ENCODE measurements around the gene RNF213.
"Not testable (repeated sequence)": the region's sequence is repeated elsewhere in the genome, so short reads cannot be mapped to it uniquely, and the experiment has no call there.

Gene RNF213

DNA sequence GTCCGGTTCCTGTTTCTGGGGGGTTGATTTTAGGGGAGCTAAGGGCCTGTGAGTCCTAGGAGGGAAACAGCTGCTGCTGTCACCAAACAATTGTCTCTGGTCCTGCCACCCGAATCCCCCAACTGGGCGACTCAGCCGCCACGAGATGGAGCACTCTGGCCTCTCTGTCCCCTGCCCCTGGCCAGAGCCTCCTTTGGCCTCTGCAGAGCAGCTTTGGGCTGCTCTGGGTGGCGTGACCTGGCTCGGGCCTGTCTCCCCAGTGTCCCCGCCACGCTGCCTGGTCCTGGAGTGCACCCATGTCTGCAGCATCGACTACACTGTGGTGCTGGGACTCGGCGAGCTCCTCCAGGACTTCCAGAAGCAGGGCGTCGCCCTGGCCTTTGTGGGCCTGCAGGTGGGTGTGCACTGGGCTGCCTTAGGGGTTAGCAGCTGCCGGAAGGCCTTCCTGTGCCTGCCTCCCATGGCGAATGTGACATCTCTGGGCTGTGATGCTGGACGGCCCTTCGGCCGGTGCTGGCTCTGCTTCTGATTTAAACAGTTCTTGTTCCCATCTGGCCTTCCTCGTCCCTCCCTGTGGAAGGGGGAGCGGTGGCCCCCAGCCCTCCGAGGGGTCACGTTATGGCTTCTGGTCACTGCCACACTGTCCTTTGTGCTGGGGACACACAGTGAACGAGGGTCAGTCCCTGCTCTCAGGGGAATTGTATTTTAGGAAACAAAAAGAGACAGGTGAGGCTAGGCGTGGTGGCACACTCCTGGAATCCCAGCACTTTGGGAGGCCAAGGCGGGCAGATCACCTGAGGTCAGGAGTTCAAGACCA lies 11.6 kb upstream of the RNF213 start:
- DNase-seq (ENCODE audit: low read depth in 2 of 2): no peak

DNA sequence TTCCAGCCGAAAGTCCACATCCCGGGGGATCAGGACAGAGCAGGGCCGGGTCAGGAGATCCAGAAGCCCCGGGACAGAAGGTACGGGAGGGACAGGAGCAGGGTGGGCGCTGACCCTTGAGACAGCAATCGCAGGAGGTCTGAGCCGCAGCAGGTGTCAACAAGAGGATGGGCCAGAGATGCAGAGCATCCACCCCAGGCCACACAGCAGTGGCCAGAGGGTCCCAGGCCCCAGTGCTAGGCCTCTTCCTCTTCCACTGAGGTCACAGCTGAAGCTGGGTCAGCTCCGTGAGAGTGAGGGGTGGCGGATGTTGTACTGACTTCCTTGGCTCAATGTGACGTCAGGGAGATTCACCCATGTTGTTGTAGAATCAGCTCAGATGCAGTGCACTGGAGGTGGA lies 8.7 kb upstream of the RNF213 start:
- DNase-seq (ENCODE audit: low read depth in 2 of 2): no peak

DNA sequence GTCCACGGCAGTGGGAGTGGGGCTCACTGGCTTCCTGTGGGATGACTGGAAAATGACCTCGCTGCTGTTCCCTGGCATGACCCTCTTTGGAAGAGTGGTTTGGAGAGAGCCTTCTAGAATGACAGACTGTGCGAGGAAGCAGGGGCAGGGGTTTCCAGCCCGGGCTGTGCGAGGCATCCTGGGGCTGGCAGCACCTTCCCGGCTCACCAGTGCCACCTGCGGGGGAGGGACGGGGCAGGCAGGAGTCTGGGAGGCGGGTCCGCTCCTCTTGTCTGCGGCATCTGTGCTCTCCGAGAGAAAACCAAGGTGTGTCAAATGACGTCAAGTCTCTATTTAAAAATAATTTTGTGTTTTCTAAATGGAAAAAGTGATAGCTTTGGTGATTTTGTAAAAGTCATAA lies 7.8 kb upstream of the RNF213 start:
- peak; percentile 68 to 71 for DNase-seq (ENCODE audit: low read depth in 2 of 2)

DNA sequence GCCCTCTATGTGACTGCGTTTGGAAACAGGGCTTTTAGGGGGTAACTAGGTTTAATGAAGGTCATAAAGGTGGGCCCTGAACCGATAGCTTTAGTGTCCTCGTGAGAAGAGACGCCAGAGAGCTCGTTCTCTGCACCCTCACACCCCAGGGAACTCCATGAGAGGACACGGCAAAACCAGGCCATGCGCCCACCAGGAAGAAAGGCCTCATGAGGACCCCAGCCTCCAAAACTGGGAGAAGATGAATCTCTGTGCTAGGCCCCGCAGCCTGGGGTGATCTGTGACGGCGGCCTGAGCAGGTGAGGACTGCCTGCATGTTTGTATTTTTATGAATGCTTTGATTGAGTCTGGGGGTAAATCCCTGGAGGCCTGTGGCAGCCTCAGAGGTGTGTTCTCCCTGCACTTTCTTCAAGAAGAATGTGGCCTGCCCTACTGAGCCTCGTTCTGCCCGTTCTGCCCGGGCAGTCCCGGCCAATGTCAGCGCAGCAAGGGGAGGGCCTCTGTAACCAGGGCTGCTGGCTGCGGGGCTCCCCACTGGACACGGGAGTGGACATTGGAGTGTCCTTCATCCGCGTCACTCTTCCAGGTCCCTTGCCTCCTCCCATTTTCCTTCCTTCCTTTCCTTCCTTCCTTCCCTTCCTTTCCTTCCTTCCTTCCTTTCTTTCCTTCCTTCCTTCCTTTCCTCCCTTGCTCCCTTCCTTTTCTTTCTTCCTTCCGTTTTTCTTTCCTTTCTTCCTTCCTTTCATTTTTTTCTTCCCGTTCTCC lies 6.8 kb upstream of the RNF213 start:
- DNase-seq (ENCODE audit: low read depth in 2 of 2): no peak

DNA sequence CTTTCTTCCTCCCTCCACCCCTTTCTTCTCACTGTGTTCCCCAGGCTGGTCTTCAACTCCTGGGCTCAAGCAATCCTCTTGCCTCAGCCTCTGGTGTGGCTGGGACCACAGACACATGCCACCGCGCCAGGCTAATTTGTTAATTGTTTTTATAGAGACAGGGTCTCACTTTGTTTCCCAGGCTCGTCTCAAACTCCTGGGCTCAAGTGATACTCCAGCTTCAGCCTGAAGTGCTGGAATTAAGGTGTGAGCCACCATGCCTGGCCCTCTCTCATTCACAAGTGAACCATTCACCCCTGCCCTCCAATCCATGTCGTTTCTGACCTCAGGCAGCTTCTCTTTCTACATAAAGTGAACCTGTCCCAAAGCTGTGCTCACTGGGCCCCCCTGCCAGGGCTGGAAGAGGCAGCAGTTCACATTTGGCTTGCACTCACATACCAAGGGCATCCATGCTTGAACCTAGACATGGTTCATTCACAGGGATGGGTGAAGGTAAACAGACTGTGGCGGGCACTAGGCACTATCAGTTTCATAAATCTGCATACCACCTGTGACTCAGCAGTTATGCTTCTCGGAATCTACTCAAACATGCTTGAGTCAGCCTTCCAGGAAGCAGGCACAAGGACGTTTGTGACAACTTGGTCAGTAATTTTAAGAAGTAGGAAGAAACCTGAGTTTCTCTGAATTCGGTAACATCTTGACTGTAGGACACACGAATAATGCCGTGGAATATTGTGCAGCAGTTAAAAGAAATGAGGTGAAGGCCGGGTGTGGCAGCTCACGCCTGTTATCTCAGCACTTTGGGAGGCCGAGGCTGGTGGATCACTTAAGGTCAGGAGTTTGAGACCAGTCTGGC lies 6.0 kb upstream of the RNF213 start:
- DNase-seq (ENCODE audit: low read depth in 2 of 2): peak in 1 of 2 donors; percentile 29

DNA sequence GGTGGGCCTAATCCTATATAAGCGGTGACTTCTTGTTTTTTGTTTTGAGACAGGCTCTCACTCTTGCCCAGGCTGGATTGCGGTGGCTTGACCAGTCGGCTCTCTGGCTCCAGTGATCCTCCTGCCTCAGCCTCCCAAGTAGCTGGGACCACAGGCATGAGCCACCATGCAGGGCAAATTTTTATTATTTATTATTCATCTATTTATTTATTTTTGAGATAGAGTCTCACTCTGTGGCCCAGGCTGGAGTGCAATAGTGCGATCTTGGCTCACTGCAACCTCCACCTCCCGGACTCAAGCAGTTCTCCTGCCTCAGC lies 4.7 kb upstream of the RNF213 start:
- no peak for DNase-seq (ENCODE audit: low read depth in 2 of 2)

DNA sequence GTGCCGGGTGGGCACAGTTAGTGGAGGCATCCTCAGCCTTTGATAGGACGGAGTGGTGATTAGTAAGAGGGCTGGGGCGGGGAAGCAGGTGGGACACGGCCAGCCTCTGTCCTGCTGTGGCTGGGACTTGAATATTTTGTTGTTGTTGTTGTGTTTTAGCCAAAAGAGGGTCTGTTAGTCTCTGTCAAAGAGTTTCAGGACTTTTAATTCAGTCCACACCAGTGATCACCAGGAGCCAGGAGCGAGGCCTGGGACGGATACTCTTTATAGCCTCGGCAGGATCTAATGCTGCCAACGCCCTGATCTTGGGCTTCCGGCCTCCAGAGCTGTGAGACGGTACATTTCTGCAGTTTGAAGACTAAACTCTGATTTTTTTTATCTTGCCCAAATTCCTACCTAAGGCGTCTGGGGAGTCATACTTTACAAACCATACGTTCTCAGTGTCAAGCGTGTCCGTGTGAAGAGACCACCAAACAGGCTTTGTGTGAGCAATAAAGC lies 2.9 kb upstream of the RNF213 start:
- no peak for DNase-seq (ENCODE audit: low read depth in 2 of 2)

DNA sequence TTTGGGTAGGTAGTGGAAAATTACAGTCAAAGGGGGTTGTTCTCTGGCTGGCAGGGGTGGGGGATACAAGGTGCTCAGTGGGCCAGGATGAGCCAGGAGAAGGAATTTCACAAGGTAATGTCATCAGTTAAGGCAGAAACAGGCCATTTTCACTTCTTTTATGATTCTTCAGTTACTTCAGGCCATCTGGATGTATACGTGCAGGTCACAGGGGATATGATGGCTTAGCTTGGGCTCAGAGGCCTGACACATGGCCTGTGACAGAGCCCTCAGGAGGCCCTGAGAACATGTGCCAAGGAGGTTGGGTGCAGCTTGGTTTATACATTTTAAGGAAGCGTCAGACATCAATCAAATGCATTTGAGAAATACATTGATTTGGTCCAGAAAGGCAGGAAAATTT lies 2.4 kb upstream of the RNF213 start:
- DNase-seq (ENCODE audit: low read depth in 2 of 2): not testable (repeated sequence)

DNA sequence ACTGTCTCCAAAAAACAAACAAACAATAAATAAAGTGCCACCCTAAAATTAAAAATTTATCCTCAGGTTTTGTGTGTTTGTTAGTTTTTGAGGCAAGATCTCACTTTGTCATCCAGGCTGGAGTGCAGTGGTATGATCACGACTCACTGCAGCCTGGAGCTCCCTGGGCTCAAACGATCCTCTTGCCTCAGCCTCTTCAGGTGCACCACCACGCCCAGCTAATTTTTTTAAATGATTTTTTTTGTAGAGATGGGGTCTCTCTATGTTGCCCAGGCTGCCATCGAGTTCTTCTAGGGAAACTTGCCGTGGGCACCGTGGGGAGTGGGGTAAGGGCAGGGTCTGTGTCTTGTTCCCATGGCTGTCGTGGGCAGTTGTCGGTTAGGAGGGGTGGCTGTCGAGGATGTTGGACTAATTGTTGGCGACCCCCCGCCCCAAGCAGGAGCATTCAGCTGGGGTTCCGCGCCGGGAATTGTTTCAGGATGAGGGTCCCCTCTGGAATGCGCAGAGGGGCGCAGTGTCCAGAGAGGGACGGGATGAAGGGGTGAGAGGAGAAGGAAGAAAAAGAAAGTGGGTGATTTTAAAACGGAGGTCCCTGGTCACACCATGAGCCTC lies 1.1 kb upstream of the RNF213 start:
- DNase-seq (ENCODE audit: low read depth in 2 of 2): no peak

DNA sequence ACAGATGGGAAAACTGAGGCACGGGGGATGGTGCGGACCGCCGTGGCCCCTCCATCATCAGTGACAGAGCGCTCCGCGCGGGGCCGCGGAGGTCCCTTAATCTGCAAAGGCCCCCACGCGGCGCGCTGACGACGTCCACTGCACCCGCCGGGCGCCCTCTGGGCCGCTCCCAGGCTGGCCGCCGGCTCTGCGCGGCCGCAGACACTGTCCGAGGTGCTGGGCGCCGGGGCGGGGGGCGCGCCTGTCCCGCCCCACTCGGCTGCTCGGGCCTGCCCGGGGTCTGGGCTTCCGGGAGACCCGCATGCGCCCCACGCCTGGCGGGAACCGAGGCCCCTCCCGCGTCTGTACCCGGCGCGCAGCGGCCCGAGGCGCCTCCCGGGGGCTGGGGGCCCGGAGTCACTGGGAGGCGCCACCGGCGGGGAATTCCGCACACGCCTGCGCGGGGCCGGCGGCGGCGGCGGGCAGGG lies 550 bp upstream of the RNF213 start:
- peak in 1 of 2 donors; percentile 51 for DNase-seq (ENCODE audit: low read depth in 2 of 2)

DNA sequence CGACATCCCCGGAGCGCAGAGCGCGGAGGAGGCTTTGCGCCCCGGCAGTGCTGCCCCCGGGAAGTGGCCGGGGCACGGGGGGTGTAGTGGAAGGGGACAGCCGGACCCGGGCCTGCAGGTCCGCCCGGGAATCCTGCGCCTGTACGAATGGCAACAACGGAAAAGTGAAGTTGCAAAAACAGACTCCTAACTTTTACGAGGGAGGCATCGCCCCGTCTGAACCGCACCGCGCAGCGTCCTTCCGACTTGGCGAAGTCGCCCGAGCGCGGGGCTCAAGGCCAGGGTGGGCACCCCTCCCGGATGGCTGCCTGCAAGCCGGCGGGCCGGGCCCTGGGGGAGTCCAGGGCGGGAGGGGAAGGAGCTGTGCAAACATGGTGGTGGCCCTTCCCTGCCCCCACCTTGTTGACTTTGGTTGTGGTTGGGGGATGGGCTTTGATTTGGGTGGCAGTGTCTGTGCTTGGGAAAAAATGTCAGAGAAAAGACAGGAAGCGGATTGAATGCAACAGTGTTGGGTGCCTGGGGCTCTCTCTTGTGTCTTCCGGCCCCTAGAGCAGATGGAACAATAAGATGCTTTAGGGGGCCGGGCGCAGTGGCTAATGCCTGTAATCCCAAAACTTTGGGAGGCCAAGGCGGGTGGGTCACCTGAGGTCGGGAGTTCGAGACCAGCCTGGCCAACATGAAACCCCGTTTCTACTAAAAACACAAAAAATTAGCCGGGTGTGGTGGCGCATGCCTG lies 675 bp downstream of the RNF213 start:
- peak in 1 of 2 donors; percentile 39 for DNase-seq (ENCODE audit: low read depth in 2 of 2)

DNA sequence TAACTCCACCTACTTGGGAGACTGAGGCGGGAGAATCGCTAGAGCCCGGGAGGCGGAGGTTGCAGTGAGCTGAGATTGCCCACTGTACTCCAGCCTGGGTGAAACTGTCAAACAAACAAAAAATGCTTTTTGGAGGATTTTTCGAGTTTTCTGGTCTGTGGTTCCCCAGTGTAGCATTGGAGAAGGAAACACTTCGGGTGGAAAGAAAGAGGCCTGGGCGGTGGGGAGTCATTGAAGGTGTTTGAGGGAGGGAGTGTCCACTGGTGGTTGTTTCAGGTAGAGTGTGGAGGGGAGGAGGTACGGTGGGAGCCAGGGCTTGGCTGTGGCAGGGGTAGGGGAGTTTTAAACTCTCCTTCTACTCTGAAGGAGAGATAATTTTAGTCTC lies 1.2 kb downstream of the RNF213 start:
- no peak for DNase-seq (ENCODE audit: low read depth in 2 of 2)

DNA sequence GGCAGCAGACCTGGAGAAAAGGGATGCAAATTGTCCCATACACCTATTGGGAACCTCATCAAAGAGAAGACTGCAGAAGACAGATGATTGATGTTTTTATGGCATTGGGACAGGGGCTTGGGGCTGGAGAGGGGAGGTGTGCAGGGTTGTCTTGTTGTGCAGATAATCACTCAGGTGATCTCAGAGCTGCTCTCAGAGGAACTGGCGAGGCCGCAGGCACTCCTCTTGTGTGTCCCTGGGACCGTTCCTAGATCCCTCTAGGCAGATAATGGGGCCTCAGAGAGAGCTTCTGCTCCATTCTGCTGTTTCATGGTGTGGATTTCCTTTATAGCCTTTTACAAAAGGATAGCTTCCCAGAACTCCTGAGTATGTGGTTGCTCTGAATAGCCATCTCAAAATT lies 1.6 kb downstream of the RNF213 start:
- DNase-seq (ENCODE audit: low read depth in 2 of 2): no peak

DNA sequence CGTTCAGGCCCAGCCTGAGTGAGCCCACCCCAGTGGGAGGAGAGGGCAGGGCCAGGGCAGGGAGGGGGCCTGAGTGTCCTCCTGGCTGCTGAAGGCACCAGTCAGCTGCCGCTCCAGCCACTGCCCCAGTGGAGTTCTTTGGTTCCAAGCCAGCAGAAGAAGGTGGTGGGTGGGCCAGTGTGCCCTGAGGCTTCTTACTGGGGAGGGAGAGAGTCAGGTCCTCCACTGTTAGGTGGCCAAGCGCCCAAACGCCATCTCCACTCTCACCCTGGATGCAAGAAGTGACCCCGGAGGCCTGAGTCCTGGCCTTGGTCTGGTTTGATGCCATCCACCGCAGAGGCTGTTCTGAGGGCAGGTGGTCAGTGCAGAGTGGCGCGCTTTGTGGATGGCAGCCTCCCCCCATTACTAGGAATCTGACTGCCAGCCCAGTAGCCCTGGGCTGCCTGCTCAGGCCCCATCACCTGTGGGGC lies 2.2 kb downstream of the RNF213 start:
- DNase-seq (ENCODE audit: low read depth in 2 of 2): no peak

DNA sequence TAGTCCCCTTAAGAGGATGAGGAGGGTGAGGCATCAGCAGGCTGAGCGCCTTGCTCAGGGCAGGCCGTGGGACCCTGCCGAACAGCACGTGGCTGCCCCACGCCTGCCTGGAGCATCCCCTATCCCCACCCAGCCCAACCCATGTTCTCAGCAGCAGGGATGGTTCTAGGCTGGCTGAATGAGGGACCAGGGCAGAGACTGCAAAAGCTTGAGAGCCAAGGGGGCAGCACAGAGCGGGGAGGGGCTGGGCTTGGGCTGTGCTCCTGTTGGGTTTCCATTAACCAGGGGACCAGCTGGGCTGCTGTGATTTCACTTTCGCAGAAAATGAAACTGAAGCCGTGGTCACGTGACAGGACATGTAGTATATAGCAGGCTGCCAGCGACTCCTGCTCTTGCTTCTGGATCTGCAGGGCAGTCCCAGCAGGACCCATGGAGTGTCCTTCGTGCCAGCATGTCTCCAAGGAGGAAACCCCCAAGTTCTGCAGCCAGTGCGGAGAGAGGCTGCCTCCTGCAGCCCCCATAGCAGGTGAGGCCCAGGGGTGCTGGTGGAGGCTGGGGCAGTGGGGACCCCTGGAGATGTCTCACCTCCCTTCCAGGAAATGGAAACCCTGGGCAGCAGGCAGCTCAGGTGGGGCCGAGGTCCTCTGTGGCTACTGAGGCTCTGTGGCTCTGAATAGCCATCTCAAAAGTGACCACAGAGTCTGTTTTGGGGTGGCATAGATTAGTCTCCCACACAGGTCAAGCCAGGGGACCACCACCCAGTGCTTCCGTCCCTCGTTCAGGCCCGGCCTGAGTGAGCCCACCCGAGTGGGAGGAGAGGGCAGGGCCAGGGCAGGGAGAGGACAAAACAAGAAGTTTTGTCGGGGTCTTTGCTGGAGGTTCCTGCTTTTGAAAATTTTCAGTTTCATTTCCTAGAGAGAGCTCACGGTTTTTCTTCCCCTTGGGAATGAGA lies 2.9 kb downstream of the RNF213 start:
- DNase-seq (ENCODE audit: low read depth in 2 of 2): peak; percentile 67 to 76

DNA sequence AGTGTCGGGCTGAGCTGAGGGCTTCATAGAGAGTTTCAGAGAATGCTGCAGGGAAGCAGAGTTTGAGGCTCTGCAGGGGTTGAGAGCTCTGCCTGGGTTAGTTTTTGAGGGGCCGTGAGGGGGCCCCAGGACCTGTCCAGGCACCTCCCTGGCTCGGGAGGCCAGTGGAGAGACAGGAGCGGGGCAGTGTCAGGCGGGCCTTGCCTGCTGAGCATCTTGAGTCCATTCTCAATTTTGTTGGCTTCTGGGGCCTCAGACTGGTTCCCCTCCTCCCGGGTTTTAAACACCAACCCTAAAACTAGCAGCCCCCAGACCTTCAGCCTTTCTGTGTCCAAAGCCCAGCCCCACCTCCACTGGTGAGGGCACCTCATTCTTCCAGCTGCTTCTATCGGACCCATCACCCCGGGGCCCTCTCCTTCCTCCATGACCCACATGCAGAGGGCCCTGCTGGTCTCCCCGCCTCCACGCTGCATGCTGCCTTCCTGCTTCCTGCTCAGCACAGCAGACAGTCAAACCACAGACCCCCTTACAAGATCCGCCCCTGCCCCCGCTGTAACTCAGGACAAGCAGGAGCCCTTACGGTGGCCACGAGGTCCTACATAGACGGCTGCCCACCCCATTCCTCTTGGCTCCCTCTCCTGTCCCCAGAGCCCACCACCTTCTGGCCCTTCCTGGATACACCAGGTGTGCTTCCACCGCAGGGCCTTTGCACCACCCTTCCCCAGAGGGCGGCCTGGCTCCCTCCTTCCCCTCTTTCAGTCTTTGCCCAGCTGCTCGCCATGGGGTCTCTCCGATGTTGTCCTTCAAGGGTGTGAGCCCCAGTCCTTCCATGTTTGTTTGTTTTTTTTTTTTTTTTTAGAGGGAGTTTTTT lies 3.8 kb downstream of the RNF213 start:
- no peak for DNase-seq (ENCODE audit: low read depth in 2 of 2)

DNA sequence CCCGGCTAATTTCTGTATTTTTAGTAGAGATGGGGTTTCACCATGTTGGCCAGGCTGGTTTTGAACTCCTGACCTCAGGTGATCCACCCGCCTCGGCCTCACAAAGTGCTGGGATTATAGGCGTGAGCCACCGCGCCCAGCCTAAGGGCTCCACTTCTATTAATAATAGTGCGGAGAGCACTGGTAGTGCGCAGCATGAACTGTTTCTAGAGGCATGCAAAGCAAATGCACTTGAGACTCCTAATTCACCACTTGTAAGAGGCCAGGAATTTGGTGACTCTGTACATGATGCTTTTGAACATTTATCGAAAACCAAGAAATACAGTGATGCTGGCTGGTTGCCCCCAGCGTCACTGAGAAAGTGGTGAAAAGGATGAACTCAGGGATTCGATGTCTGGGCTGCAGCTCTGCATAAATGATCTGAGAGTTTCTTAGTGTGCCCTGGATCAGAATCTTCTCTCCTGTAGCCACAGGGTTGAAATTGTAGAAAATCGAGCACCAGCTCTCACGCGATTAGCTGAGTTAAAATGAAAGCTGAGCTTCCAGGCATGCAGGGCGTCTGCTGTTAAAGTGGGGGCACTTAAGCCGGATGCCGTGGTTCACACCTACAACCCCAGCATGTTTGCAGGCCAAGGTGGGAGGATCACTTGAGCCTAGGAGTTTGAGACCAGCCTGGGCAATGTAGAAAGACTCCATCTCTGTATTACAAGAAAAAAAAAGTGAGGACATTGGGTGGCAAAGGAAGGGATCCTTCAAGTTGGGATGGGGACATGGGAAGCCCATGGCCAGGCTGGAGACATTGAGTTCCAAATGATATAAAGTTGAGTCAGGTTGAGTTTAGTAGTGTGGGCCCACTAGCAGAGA lies 4.8 kb downstream of the RNF213 start:
- peak in 1 of 2 donors; percentile 50 for DNase-seq (ENCODE audit: low read depth in 2 of 2)

DNA sequence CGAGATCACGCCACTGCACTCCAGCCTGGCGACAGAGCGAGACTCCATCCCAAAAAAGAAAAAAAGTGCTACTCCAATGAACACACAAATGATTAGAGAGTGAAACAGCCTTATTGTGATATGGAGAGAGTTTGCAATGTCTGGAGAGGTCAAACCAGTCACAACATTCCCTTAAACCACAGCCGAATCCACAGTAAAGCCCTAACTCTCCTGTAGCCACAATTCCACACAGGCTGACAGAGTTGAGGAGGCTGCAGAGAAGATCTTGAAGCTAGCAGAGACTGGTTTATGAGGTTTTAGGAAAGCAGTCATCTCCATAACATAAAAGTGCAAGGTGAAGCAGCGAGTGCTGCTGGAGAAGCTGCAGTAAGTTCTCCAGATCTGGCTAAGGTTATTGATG lies 6.7 kb downstream of the RNF213 start:
- DNase-seq (ENCODE audit: low read depth in 2 of 2): no peak

Data from stimulated activated CD8-positive, alpha-beta memory T cell treated with anti-CD3 and anti-CD28 coated beads, Interleukin-7, amount 100 ng/mL, for 1 hour (primary cell).